ENCODE measurements around the gene RELN. TPM values are rescaled to one million over a fixed set of nuclear protein-coding genes. Genes with fewer than 3 reads are reported as not detected.
A peak's percentile ranks its signal among the peaks of the same experiment; 100 is the strongest.

The RELN gene
- total and polyA plus RNA-seq, 2 of the 13 experiments (the other 11 are each of a cell fraction or from before 2014, with no cell fraction given): 315 to 332 TPM

- ATAC-seq: peak; percentile 85
- H3K9ac ChIP-seq (ENCODE audit: insufficient read depth, low read depth, low read length): peak overlapping the region; percentile 81
- H3K9me3 ChIP-seq (ENCODE audit: low read length): no peaks in the 10 kb centered on the region
- intact Hi-C loops (cut with micrococcal nuclease; ENCODE audit: unreplicated experiment): loop anchor here (2.0 to 10.0 kb wide), 4 partner anchors 21 to 165 kb away; no protein-coding TSS in a partner anchor
- ChIA-PET CTCF (ENCODE audit: low intra/inter-chr PET ratio, low total read pairs) (interaction anchor here (0.7 to 1.2 kb wide), 2 partner anchors 166 to 167 kb away, joined by 3 to 5 read pairs; no protein-coding TSS in a partner anchor), POLR2A (interaction anchor here (1.2 to 2.2 kb wide), 7 partner anchors 20 to 107 kb away, joined by 3 to 10 read pairs (median 6); no protein-coding TSS in a partner anchor)
- H2AFZ ChIP-seq (ENCODE audit: low read length): peak overlapping the region; percentile 66
- H3K4me2 ChIP-seq (ENCODE audit: low read depth, low read length): peak overlapping the region; percentile 68
- peak overlapping the region; percentile 87 for H3K27ac ChIP-seq (ENCODE audit: extremely low read length, insufficient read depth, low read length)
- H3K79me2 ChIP-seq (ENCODE audit: insufficient read depth, low read length): peaks cover 39% of the 10 kb centered on the region
- 2% methylated on average over 21 of the region's 80 CpGs for WGBS (ENCODE audit: low lambda C conversion rate)
- H4K20me1 ChIP-seq (ENCODE audit: insufficient read depth, low read length): no peaks in the 10 kb centered on the region; the same call in none of the 2 replicates
- H3K36me3 ChIP-seq (replicated peaks in 1 of 2; ENCODE audit: control insufficient read depth in 1 of 2, insufficient read depth in 2 of 2, low read length in 2 of 2): no peaks in the 10 kb centered on the region
- FAIRE-seq: no peak
- H3K4me1 ChIP-seq (ENCODE audit: insufficient read depth, low read length): peaks cover 43% of the 10 kb centered on the region
- DNase-seq (ENCODE audit: low spot score): peak; percentile 59
- TSS peak; percentile 81 for BruUV-seq (replicated peaks)
- in situ Hi-C loops (cut with HindIII; ENCODE audit: extremely low pct_ligation_motif_present, low pct_unique_long_range_greater_than_20kb): no loop called here
- H3K27me3 ChIP-seq (ENCODE audit: control insufficient read depth in 1 of 2, insufficient read depth in 2 of 2, low read length in 2 of 2): peaks cover 0 to 4% of the 10 kb centered on the region in 2 experiments; a peak in 2 of 5 replicates
- peak overlapping the region; percentile 61 to 79 (median 63) for H3K4me3 ChIP-seq (replicated peaks in 1 of 3; ENCODE audit: insufficient read depth in 1 of 3, low read depth in 2 of 3, low read length in 3 of 3)
- TF ChIP-seq ZMAT3 (CRISPR knock-in tag; conservative IDR thresholded peaks at IDR 0.05) (0 out of 2 replicates have a peak, but pooled peaks have one; percentile 30), CERS6 (CRISPR knock-in tag; IDR thresholded peaks at IDR 0.05) (no peak), ZGPAT (CRISPR knock-in tag; IDR thresholded peaks at IDR 0.05) (peak; percentile 69; the same call in 1 of the 2 replicates), IKZF4 (CRISPR knock-in tag; IDR thresholded peaks at IDR 0.05; ENCODE audit: borderline replicate concordance, low read depth, not compliant biosample characterization) (no peak), ISL2 (CRISPR knock-in tag; IDR thresholded peaks at IDR 0.05) (peak; percentile 43), ETV6 (CRISPR knock-in tag; conservative IDR thresholded peaks at IDR 0.05) (no peak; the same call in 1 of the 2 replicates), ZNF3 (CRISPR knock-in tag; IDR thresholded peaks at IDR 0.05) (no peak), KDM5B (CRISPR knock-in tag; IDR thresholded peaks at IDR 0.05; ENCODE audit: borderline replicate concordance) (no peak; the same call in 1 of the 2 replicates), ZNF761 (CRISPR knock-in tag; conservative IDR thresholded peaks at IDR 0.05) (peak; percentile 4; the same call in 1 of the 2 replicates), ISX (CRISPR knock-in tag; conservative IDR thresholded peaks at IDR 0.05) (no peak), YEATS2 (CRISPR knock-in tag; IDR thresholded peaks at IDR 0.05; ENCODE audit: borderline replicate concordance) (0 out of 2 replicates have a peak, but pooled peaks have one; percentile 27), ZNF883 (CRISPR knock-in tag; IDR thresholded peaks at IDR 0.05; ENCODE audit: not compliant biosample characterization) (peak; percentile 69), ZKSCAN1 (IDR thresholded peaks at IDR 0.05; ENCODE audit: low read length) (no peak), PBX3 (CRISPR knock-in tag; IDR thresholded peaks at IDR 0.05; ENCODE audit: borderline replicate concordance) (0 out of 2 replicates have a peak, but pooled peaks have one; percentile 39), ZNF775 (CRISPR knock-in tag; IDR thresholded peaks at IDR 0.05; ENCODE audit: borderline replicate concordance) (no peak), ATF7 (IDR thresholded peaks at IDR 0.05) (no peak), ATF7 (CRISPR knock-in tag; IDR thresholded peaks at IDR 0.05) (no peak)
- TF ChIP-seq, protein P1, sequence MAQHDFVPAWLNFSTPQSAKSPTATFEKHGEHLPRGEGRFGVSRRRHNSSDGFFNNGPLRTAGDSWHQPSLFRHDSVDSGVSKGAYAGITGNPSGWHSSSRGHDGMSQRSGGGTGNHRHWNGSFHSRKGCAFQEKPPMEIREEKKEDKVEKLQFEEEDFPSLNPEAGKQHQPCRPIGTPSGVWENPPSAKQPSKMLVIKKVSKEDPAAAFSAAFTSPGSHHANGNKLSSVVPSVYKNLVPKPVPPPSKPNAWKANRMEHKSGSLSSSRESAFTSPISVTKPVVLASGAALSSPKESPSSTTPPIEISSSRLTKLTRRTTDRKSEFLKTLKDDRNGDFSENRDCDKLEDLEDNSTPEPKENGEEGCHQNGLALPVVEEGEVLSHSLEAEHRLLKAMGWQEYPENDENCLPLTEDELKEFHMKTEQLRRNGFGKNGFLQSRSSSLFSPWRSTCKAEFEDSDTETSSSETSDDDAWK (CRISPR knock-in tag; IDR thresholded peaks at IDR 0.05): no peak
These were observed 618 bp upstream of the RELN start for GRCh38 chr7:103989785-103990767.
